Transverse colon (tissue), 4 donors: ENCODE data around the gene BAIAP2L2.

Experiments used
- EP300 ChIP-seq: sonication (generic); formaldehyde crosslinking; IDR thresholded peaks from one replicate; pipeline ENCODE4 v1.6.1; 2017; ENCODE audit warnings: antibody characterized with exemption, low read depth
- POLR2A ChIP-seq: fragments of 450-650 bp; IDR thresholded peaks from one replicate; pipeline ENCODE4 v1.6.1; 2016; ENCODE audit warnings: antibody characterized with exemption, mild to moderate bottlenecking, moderate library complexity
- POLR2AphosphoS5 ChIP-seq, 3 donors: sonication (generic); formaldehyde crosslinking; IDR thresholded peaks; one replicate each; pipeline ENCODE4 v1.6.1; 2016; ENCODE audit warnings: antibody characterized with exemption in 3 of 3
- TF ChIP-seq, protein P1 (sequence below), 5 experiments: fragments of 200-600 bp in 3 of 5; fragments of 450-650 bp in 2 of 5; sonication (generic) in 3 of 5; IDR thresholded peaks; 1 replicate in 2 of 5; 2 replicates in 3 of 5; pipeline ENCODE4 v1.5.1; 2016 to 2017; ENCODE audit warnings: antibody characterized with exemption in 5 of 5, inconsistent platforms in 3 of 5, mild to moderate bottlenecking in 2 of 5, moderate library complexity in 1 of 5

DNA sequence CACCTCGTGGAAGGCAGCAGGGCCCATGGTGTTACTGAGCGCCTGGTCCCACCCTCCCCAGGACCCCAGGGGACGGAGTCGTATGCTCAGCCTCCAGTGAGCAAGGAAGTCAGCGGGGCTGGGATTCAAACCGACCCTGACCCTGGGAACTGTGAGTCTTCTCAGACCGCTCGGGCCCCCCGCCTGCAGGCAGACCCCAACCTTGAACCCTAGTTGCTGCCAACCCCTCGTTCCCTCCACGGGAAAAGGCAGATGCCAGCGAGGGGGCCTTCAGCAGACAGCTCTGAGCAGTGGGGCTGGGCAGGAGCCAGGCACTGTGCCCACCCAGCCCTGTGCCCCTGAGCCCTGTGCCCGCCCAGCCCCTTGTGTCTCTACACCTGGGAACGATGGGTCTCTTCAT is 32.9 kb downstream of the BAIAP2L2 start:
- TF ChIP-seq POLR2A = no peak
- TF ChIP-seq, protein P1, sequence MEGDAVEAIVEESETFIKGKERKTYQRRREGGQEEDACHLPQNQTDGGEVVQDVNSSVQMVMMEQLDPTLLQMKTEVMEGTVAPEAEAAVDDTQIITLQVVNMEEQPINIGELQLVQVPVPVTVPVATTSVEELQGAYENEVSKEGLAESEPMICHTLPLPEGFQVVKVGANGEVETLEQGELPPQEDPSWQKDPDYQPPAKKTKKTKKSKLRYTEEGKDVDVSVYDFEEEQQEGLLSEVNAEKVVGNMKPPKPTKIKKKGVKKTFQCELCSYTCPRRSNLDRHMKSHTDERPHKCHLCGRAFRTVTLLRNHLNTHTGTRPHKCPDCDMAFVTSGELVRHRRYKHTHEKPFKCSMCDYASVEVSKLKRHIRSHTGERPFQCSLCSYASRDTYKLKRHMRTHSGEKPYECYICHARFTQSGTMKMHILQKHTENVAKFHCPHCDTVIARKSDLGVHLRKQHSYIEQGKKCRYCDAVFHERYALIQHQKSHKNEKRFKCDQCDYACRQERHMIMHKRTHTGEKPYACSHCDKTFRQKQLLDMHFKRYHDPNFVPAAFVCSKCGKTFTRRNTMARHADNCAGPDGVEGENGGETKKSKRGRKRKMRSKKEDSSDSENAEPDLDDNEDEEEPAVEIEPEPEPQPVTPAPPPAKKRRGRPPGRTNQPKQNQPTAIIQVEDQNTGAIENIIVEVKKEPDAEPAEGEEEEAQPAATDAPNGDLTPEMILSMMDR (IDR thresholded peaks at IDR 0.05) = no peak
- no peak for TF ChIP-seq POLR2AphosphoS5 (IDR thresholded peaks at IDR 0.05)
- TF ChIP-seq EP300 = no peak
